Activated T-helper 1 cell treated with Interleukin-2 at 50 U/mL for 16 hours (primary cell): ENCODE measurements around the gene DICER1.

Source experiments
- DNase-seq: peaks from one replicate; pipeline ENCODE4 v3.0.0-alpha.2; 2020; ENCODE audit warnings: low read depth

The DICER1 gene

DNA sequence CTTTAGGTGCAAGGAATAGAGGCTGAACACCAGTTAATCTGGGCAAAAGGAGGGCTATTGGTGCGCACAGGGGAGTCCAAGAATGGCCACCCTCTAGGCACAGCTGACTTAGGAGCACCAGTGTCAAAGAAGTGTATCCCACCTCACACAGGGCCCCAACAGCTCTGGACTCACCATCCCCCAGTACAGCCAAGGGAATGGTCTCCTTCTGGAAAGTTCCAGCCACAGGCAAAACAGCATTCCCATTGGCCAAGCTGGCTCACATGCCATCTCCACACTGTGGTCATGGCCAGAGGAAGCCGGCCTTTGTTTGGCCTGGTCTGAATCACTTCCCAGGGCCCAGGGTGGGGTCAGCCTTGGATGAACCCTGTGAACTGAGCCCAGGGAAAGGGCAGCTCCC, 120.1 kb downstream of the DICER1 start:
- DNase-seq = no peak
